ENCODE data around the gene MLIP.

DNA sequence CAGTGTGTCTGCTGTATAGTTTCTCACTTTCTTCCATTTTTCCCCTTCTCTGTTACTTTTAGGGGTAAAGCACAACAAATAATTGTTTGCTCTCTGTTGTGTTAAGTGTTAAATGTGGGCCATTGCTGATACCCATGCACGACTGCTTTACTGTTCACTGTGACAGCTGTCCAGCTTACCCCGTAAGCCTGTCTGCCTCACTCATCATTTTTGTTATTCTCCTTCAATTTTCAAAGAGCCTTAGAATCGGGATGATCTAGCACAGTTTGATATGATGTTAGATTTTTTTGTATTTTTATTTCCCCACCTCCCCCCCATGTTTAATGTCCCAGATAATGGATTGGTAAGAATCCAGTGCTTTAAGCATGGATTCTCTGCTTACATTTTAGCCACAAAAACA lies 41.2 kb upstream of the MLIP start:
- no peak for TF ChIP-seq POLR2A (IDR thresholded peaks at IDR 0.05)
- no peak for TF ChIP-seq CTCF (IDR thresholded peaks at IDR 0.05)
- no peak for TF ChIP-seq EP300 (IDR thresholded peaks at IDR 0.05)
